ENCODE data around the gene INKA2.

DNA sequence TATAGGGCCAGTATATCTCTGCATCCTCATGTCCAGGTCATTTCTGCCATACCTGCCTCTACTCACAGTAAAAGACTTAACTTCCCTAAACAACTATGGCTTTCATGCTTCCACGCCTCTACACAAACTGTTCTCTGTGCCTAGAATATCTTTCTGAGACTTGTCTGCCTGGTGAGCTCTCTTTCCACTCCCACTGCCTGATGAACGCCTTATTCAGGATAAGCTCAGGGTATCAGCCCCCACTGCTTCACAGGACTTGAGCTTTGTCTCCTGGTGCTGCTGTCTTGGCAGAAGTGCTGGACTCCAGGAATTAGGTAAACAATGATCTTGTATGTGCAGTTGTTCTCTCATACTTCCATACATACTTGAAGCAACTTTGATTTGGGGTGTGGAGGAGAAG, 11.7 kb upstream of the INKA2 start:
- no peak for TF ChIP-seq TAF1 (IDR thresholded peaks at IDR 0.05; ENCODE audit: borderline replicate concordance, low read depth, low read length)
- TF ChIP-seq POLR2AphosphoS5 (IDR thresholded peaks at IDR 0.05; ENCODE audit: low read depth, low read length), result no peak
- TF ChIP-seq POLR2A (IDR thresholded peaks at IDR 0.05; ENCODE audit: low read depth, low read length), result no peak

Measured in GM12892 (cell line).